Sigmoid colon (tissue), 4 donors: ENCODE results near the gene DVL3.

Source experiments
- POLR2A ChIP-seq, 2 donors: fragments of 450-650 bp; IDR thresholded peaks; one replicate each; pipeline ENCODE4 v1.6.1; 2016; ENCODE audit warnings: antibody characterized with exemption in 2 of 2, mild to moderate bottlenecking in 2 of 2, moderate library complexity in 2 of 2
- POLR2AphosphoS5 ChIP-seq, 4 donors: sonication (generic); formaldehyde crosslinking; IDR thresholded peaks; one replicate each; pipeline ENCODE4 v1.6.1; 2017; ENCODE audit warnings: antibody characterized with exemption in 4 of 4
- TF ChIP-seq, protein P1 (sequence below), 4 experiments: fragments of 450-650 bp in 3 of 4; fragments of 200-600 bp in 1 of 4; IDR thresholded peaks; one replicate each; pipeline ENCODE4 v1.5.1; 2016 to 2019; ENCODE audit warnings: antibody characterized with exemption in 4 of 4, mild to moderate bottlenecking in 3 of 4, moderate library complexity in 2 of 4

DNA sequence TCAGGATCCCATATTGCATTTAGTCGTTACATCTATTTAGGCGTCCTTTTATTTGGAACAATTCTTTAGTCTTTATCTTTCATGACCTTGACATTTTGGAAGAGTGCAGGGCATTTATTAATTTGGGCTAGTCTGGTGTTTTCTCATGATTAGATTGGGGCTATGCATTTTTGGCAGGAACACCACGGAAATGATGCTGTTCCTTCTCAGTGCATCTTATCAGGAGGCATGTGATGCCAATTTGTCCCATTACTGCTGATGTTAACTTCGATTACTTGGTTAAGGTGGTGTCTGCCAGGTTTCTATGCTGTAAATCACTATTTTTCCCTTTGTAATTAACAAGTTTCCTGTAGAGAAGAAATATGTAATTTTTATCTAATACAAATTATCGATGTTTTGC is 56.1 kb downstream of the DVL3 start:
- no peak for TF ChIP-seq POLR2A (IDR thresholded peaks at IDR 0.05)
- TF ChIP-seq, protein P1, sequence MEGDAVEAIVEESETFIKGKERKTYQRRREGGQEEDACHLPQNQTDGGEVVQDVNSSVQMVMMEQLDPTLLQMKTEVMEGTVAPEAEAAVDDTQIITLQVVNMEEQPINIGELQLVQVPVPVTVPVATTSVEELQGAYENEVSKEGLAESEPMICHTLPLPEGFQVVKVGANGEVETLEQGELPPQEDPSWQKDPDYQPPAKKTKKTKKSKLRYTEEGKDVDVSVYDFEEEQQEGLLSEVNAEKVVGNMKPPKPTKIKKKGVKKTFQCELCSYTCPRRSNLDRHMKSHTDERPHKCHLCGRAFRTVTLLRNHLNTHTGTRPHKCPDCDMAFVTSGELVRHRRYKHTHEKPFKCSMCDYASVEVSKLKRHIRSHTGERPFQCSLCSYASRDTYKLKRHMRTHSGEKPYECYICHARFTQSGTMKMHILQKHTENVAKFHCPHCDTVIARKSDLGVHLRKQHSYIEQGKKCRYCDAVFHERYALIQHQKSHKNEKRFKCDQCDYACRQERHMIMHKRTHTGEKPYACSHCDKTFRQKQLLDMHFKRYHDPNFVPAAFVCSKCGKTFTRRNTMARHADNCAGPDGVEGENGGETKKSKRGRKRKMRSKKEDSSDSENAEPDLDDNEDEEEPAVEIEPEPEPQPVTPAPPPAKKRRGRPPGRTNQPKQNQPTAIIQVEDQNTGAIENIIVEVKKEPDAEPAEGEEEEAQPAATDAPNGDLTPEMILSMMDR (IDR thresholded peaks at IDR 0.05), result no peak
- no peak for TF ChIP-seq POLR2AphosphoS5 (IDR thresholded peaks at IDR 0.05)
